ENCODE data around the gene PFDN2.

GRCh38 chr1:161082996-161083747 lies 34.7 kb downstream of the PFDN2 start:
- TF ChIP-seq CTCF (IDR thresholded peaks at IDR 0.05; ENCODE audit: low read depth, low read length) (no peak), POLR2A (IDR thresholded peaks at IDR 0.05; ENCODE audit: extremely low read depth, insufficient read length) (no peak), MAX (IDR thresholded peaks at IDR 0.05; ENCODE audit: low read depth, low read length) (peak; percentile 27; the same call in 1 of the 2 replicates), MYC (IDR thresholded peaks at IDR 0.05; ENCODE audit: low read depth, low read length) (0 out of 2 replicates have a peak, but pooled peaks have one; percentile 10)
